NOMO-1 treated with DMSO at 0.1 percent for 48 hours (cell line): ENCODE measurements around the gene CCDC51.
"Not testable (repeated sequence)": the region's sequence is repeated elsewhere in the genome, so short reads cannot be mapped to it uniquely, and the experiment has no call there.

Experiments used
- DNase-seq: peaks from one replicate; lab custom pipeline; 2025; ENCODE audit not compliant: unreplicated experiment; lab: John Stamatoyannopoulos, UW

Gene CCDC51

DNA sequence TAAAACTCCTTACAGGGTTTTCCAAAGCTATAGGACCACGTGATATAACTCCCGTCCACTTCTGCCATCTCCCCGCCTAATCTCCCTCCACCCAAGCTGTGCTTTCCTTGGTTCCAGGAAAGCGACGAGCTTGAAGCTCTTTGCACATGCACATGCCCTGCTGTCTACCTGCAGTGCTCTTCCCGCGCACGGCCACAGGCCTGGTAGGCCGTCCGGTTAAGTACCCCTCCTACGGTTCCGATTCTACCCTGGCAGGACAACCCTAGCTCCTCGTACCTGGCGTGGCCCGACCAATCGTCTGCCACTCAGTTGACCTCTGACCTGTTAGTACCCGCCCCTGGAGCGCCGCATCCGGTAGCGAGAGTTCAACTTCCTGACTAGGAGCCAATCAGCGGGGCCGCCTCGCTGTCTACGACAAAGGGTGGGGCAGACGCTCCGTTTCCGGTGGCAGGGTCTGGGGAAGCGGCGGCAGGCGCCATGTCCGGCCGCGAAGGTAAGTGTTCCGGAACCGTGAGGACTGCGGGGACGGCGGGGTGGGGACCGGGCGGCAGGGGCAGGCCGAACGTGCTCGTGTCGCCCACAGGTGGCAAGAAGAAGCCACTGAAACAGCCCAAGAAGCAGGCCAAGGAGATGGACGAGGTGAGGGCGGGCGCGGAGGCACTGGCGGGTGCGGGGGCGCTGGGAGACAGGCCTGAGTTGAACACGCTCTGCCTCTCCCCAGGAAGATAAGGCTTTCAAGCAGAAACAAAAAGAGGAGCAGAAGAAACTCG, at the start of gene CCDC51, which contains the start of gene TMA7:
Gene CCDC51 (minus strand): TSS at position 300 of the 770 bp plus-strand sequence. CDS start 4,991 bp downstream, outside the sequence.
Gene TMA7 (plus strand): TSS at position 438 of the 770 bp plus-strand sequence. CDS start 40 bp downstream, at position 478.
- peak; percentile 99 for DNase-seq

DNA sequence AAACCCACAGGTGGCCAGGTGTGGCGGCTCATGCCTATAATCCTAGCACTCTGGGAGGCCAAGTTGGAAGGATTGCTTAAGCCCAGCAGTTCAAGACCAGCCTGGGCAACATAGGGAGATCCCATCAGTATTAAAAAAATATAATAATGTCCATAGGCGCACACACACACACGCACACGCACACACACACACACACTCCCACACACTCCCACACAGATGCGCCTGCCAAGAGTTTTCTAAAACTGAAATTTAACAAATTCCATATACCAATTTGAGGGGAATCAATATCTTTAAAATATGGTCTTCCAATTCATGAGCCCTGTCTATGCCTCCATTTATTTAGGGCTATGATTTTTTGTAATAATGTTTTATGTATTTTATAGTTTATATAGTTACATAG, 47.0 kb upstream of the CCDC51 start:
- no peak for DNase-seq

DNA sequence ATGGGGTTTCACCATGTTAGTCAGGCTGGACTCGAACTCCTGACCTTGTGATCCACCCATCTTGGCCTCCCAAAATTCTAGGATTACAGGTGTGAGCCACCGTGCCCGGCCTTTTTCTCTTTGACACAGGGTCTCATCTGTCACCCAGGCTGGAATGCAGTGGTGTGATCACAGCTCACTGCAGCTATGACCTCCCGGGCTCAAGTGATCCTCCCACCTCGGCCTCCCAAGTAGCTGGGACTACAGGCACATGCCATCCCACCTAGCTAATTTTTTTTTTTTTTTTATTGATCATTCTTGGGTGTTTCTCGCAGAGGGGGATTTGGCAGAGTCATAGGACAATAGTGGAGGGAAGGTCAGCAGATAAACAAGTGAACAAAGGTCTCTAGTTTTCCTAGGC, 42.9 kb upstream of the CCDC51 start:
- DNase-seq: not testable (repeated sequence)

GRCh38 chr3:48480891-48481290, 41.0 kb upstream of the CCDC51 start:
- not testable (repeated sequence) for DNase-seq

- peak; percentile 56 for DNase-seq
Measured at GRCh38 chr3:48478626-48479555, 39.0 kb upstream of the CCDC51 start.

DNA sequence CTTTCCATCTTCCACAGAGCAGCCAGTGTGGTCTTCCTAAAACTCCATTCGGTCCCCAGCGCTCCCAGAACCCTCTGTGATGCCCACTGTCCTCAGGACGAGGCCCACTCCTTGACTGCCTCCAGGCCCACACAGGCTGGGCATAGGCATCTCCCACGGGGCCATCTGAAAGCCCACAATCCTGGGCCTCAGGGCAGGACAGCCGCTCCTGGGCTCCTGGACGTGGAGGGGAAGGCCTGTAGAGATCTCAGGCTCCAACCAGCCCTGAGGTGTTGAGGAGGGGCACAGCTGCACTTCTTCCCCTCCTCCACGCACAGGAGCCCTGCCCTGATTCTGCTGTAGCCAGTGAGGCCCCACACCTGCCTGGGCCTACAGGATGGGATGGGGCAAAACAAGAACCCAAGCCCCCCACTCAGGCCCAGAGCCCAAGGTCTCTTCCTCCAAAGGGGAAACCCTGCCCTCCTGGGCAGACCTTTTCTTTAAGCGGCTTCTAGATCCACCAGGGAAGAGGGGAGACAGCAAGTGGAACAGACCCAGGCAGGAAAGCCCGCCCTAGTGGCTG, 38.1 kb upstream of the CCDC51 start:
- DNase-seq: no peak

DNA sequence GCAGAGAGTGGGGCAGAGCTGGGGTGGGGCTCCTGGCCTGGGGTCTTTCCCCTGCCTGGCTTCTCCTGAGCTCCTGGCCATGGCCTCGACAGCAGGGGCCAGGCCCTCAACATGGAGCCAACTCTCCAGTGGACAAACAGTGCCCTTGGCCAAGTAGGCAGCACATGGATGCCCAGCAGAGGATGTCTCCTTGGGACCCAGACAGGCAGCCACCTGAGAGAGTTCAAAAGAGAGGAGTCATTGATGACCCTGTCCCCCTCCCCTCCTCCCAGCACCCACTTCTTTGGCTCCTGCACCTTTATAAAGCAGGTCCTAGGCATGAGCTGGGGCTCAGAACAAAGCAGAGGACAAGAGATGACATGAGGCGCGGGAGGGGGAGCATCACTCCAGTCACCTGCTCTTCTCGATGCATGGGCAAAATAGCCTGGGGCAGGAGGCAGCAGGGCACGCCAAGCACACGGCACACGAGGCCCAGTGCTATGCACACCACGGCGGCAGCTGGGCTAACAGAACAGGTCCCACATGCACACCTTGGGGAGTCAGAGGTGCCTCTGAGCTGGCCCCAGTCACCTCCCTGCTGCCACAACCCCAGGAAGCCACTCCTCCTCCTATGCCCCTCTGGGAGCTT, 36.6 kb upstream of the CCDC51 start:
- DNase-seq: no peak

- DNase-seq: no peak
Measured at GRCh38 chr3:48475188-48475587, 35.3 kb upstream of the CCDC51 start.

DNA sequence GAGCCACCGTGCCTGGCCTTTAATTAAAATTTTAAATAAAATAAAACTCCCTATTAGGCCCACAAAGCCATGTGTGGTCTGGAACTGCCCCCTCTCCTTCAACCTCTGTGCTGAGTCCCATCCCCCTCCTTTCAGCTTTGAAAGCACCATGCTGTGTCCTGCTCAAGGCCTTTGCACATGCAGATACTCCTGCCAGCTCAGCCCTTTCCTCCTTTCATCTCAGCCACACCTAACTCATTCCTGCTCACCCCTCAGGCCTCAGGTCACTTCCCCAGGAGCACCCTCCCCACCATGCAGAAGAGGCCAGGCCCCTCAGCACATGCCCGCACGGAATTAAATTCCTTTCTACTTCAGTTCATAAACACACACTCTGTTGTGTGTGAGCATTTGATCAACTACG, 34.7 kb upstream of the CCDC51 start:
- no peak for DNase-seq

- not testable (repeated sequence) for DNase-seq
Measured at GRCh38 chr3:48474031-48474430, 34.1 kb upstream of the CCDC51 start.

GRCh38 chr3:48473617-48473952, 33.7 kb upstream of the CCDC51 start:
- no peak for DNase-seq

- DNase-seq: peak; percentile 98
Measured at GRCh38 chr3:48472923-48473616, 33.2 kb upstream of the CCDC51 start.

- no peak for DNase-seq
Measured at GRCh38 chr3:48472673-48472922, 32.7 kb upstream of the CCDC51 start.

DNA sequence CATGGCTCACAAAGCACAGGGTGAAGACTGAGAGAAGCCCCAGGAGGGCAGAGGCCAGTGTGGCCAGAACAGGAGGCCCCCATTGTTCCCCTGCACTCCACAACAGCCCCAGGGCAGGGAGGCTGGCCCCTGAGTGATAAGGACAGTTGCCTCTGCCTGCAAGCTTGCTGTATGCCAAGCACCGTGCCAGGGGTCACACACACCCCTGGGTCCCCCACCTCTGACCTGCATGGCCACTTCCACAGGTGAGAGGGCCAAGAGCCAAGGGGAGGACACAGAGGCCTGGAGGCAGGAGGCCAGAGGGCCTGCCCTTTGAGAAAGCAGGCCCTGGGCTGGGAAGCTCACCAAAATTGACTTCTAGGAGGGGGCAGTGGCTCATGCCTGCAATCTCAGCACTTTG, 30.4 kb upstream of the CCDC51 start:
- no peak for DNase-seq

DNA sequence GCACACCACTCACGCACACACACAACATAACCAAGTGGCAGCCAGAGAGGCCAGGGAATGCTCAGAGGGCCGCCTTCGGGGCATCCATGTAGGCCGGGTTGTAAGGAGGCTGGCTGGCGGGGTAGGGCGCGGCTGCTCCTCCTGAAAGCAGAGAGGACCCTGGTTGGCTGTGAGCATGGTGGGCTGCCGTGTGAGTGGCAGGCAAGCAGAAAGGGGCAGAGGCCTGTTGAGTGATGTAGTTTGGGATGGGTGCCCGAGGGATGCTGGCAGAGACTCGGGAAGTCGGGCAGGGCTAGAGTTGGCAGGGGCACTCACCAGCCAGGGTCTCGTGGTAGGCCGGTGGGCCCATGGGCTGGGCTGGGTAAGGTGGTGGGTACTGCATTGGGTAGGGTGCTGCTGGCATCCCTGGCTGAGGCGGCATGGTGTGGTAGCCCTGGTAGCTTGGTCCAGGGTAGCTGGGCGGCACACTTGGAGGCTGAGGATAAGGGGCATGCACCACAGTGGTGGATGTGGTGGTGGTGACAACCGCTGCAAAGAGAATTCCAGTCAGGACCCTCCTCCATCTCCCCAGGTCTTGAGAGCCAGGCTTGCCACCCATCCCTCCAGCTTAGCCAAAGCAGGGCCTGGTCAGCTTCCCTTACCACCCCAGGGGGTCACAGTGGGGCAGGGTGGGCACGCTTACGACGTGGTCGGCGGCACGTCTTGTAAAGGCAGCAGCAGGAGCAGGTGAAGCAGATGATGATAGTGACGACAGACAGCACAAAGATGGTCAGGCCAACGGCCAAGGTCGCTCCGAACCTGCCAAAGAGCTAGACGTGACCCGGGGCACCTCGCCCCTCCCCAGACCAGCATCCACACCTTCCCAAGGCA, 29.4 kb upstream of the CCDC51 start:
- DNase-seq: no peak

DNA sequence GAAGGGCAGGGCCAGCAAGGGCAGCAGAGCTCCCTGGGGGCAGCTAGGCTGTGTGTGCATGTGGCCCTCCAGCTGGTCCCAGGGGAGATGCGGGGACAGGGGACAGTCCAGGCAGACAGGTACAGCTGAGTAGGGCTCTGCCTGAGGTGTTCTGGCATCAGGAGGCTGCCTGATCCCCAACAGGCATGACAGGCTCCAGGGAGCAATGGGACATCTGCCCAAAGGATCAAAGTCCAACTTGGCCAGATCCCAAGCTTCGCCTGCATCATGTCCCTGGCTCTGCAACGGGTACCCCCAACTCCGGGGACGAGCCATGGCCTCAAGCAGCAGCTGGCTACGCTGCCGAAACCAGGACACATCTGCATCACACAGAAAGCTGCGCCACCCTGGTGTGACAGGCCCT, 28.4 kb upstream of the CCDC51 start:
- no peak for DNase-seq

DNA sequence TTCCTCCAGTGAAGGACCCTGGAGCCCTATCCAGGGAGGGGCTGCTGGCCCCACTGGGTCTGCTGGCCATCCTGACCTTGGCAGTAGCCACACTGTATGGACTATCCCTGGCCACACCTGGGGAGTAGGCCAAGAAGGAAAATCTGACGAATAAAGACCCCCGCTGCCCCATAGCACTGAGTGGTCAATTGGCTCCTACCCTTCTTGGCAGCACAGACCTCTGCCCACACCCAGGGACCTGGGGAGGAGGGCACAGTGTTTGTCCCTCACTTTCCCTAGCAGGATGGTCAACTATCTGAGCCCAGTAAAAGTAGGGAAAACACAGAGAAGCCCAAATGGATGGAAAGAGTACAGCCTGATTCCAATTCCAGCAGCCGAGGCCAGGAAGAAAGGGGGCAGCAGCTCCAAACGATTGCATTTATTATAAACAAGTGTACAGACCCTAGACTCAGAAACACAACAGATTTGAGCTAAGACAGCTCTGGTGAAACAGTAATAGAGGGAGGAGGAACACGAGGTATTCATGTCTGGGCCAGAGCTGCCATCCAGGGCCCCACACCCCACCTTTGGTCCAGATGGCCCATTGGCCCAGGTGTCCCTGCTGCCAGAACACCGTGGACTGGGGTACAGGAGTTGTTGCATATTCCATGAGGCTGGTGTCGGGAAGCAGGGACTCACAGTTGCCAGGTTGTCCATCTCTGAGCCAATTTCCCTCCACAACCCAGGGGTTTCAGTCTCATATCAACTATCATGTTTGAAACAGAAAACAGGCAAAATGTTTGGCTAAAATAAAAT, 27.8 kb upstream of the CCDC51 start:
- no peak for DNase-seq

DNA sequence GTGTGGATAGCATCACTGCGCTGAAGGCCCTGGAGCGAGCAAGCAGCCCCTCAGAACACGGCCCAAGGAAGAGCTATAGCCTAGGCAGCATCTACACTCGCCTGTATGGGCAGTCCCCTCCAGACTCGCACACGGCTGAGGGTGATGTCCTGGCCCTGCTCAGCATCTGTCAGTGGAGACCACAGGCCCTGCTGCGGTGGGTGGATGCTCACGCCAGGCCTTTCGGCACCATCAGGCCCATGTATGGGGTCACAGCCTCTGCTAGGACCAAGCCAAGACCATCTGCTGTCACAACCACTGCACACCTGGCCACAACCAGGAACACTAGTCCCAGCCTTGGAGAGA, 27.2 kb upstream of the CCDC51 start:
- DNase-seq: no peak

DNA sequence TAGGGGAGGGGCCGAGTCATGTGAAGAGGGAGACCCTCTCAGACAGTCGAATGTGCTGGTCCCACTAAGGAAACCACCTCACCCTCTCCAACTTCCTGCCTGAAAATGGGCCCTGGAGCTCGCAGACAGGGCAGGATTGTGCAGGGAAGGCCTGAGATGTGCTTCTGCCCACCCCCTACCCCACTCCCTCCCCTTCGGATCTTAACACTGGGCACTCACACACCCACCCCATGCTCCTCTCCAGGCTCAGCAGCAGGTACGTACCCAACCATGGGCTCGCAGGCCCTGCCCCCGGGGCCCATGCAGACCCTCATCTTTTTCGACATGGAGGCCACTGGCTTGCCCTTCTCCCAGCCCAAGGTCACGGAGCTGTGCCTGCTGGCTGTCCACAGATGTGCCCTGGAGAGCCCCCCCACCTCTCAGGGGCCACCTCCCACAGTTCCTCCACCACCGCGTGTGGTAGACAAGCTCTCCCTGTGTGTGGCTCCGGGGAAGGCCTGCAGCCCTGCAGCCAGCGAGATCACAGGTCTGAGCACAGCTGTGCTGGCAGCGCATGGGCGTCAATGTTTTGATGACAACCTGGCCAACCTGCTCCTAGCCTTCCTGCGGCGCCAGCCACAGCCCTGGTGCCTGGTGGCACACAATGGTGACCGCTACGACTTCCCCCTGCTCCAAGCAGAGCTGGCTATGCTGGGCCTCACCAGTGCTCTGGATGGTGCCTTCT, 26.6 kb upstream of the CCDC51 start:
- no peak for DNase-seq
